K562 (cell line): ENCODE results near the gene PDE4D.

Experiments used
- EZH2 ChIP-seq: IDR thresholded peaks from 2 replicates; pipeline ENCODE4 v1.6.1; 2012; ENCODE audit warnings: low read depth, mild to moderate bottlenecking, inconsistent platforms, low read length, borderline replicate concordance
- GTF2F1 ChIP-seq: IDR thresholded peaks from 2 replicates; pipeline ENCODE4 v1.6.1; 2011; ENCODE audit warnings: low read depth, low read length, improper control_type of control experiment
- MAZ ChIP-seq, 2 experiments: fragments of 450-650 bp in 1 of 2; sonication (generic) in 1 of 2; formaldehyde crosslinking; IDR thresholded peaks in 1 of 2; conservative IDR thresholded peaks in 1 of 2; 2 replicates each; pipeline versions ENCODE4 v1.4.0 to v1.5.0; 2020; ENCODE audit warnings: mild to moderate bottlenecking in 1 of 2, missing genetic modification reagents in 1 of 2
- MTA3 ChIP-seq: fragments of 450-650 bp; formaldehyde crosslinking; IDR thresholded peaks from 2 replicates; pipeline ENCODE4 v1.6.1; 2017; ENCODE audit warnings: mild to moderate bottlenecking, borderline replicate concordance
- POLR2AphosphoS5 ChIP-seq: IDR thresholded peaks from 2 replicates; pipeline ENCODE4 v1.6.1; 2011; ENCODE audit warnings: mild to moderate bottlenecking, low read depth, low read length, moderate library complexity; ENCODE audit not compliant: control insufficient read depth, insufficient read depth
- POLR3G ChIP-seq: IDR thresholded peaks from 2 replicates; pipeline ENCODE4 v1.6.1; 2011; ENCODE audit not compliant: insufficient read length, insufficient replicate concordance; ENCODE audit errors: extremely low read depth
- ZNF584 ChIP-seq: fragments of 200-800 bp; sonication (Bioruptor generic); IDR thresholded peaks from 2 replicates; pipeline ENCODE4 v1.6.1; 2016; ENCODE audit warnings: low read depth, mild to moderate bottlenecking, missing genetic modification characterization, missing compliant biosample characterization
- TF ChIP-seq, protein P1 (sequence below): sonication (generic); formaldehyde crosslinking; IDR thresholded peaks from 2 replicates; pipeline ENCODE4 v1.8.1; 2022; ENCODE audit warnings: missing genetic modification reagents
- TF ChIP-seq, protein P2 (sequence below), 3 experiments: IDR thresholded peaks in 2 of 3; conservative IDR thresholded peaks in 1 of 3; 2 replicates each; pipeline ENCODE4 v1.5.1; 2011 to 2012; ENCODE audit warnings: low read length in 3 of 3, mild to moderate bottlenecking in 3 of 3, control low read depth in 2 of 3, improper control_type of control experiment in 1 of 3, inconsistent platforms in 1 of 3, low read depth in 1 of 3, mixed read lengths in 1 of 3, moderate library complexity in 1 of 3; ENCODE audit not compliant: insufficient read depth in 2 of 3

DNA sequence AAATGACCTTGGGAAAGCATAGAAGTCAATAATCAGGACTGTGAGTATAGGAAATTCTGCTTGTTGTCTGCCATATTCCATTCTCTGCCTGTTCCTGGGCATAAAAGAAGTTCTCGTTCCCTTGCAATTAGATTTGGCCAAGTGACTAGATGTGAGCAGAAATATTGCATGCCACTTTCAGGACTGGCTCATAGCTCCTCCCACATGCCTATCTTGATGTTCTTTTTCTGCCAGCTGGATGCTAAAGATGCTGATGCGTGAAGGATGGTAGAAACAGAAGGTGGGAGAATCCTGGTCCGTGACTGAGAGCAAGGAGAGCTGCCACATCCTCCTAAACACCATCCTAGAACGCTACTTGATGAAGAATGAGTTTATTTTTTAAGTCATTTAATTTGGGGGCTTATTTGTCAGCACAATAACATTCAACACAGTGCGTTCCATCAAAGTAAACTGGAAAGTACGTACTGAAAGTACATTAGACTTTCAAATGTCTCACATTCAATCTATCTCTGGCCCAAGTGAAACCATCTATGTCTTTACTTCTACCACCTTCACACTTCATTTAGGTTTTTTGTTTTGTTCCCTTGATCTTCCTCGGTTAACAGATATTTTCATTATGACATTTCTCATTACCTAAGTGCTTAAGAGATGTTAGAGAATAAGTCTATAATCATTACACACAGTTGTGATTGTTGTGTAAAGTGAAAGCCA lies 662.1 kb downstream of the PDE4D start:
- no peak for TF ChIP-seq MAZ (CRISPR knock-in tag; conservative IDR thresholded peaks at IDR 0.05 in 1 of 2, IDR thresholded peaks at IDR 0.05 in 1 of 2)
- no peak for TF ChIP-seq POLR3G
- TF ChIP-seq POLR2AphosphoS5 = no peak
- TF ChIP-seq MTA3 = no peak
- TF ChIP-seq, protein P1, sequence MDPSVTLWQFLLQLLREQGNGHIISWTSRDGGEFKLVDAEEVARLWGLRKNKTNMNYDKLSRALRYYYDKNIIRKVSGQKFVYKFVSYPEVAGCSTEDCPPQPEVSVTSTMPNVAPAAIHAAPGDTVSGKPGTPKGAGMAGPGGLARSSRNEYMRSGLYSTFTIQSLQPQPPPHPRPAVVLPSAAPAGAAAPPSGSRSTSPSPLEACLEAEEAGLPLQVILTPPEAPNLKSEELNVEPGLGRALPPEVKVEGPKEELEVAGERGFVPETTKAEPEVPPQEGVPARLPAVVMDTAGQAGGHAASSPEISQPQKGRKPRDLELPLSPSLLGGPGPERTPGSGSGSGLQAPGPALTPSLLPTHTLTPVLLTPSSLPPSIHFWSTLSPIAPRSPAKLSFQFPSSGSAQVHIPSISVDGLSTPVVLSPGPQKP (CRISPR knock-in tag) = no peak
- no peak for TF ChIP-seq EZH2
- no peak for TF ChIP-seq GTF2F1
- TF ChIP-seq, protein P2, sequence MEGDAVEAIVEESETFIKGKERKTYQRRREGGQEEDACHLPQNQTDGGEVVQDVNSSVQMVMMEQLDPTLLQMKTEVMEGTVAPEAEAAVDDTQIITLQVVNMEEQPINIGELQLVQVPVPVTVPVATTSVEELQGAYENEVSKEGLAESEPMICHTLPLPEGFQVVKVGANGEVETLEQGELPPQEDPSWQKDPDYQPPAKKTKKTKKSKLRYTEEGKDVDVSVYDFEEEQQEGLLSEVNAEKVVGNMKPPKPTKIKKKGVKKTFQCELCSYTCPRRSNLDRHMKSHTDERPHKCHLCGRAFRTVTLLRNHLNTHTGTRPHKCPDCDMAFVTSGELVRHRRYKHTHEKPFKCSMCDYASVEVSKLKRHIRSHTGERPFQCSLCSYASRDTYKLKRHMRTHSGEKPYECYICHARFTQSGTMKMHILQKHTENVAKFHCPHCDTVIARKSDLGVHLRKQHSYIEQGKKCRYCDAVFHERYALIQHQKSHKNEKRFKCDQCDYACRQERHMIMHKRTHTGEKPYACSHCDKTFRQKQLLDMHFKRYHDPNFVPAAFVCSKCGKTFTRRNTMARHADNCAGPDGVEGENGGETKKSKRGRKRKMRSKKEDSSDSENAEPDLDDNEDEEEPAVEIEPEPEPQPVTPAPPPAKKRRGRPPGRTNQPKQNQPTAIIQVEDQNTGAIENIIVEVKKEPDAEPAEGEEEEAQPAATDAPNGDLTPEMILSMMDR (IDR thresholded peaks at IDR 0.05 in 2 of 3, conservative IDR thresholded peaks at IDR 0.05 in 1 of 3; ENCODE audit: insufficient read depth in 2 of 3, low read depth in 1 of 3, low read length in 3 of 3) = no peak
- TF ChIP-seq ZNF584 (CRISPR knock-in tag) = no peak
